Medulla oblongata (tissue), 1 donor: ENCODE measurements around the gene SLC6A11.
A peak's percentile ranks its signal among the peaks of the same experiment; 100 is the strongest.

Experiments used
- DNase-seq: peaks from one replicate; pipeline ENCODE4 v3.0.0-alpha.2; 2015; ENCODE audit errors: extremely low spot score

SLC6A11 gene

DNA sequence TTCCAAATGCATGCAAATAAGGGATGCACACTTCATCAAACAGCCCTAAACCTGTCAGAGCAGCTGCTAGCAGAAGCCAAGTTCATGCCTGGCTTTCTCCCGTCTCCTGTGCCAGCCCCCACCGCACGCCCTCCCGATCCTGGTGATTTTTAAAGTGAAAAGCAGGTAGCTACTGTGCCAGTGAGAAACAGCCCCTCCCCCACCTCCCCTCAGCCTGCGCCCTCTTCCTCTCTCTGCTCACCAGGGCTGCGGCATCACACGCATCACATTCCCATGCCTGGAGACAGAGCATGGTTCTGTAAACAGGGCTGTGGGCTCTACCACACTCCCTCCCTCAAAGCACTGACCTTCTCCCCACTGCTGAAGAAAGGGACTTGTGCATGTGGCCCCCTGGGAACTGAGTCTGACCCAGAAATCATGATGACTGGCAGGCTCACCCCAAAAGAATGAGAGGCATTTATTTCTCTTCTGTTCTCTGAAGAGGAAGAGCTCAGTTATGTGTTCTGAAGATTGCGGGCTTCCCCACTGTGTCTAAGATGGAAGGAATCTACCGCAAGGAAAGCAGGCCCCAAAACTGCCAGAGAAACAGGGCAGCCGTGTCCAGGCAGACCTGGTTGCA is 162.0 kb downstream of the SLC6A11 start:
- DNase-seq: no peak

DNA sequence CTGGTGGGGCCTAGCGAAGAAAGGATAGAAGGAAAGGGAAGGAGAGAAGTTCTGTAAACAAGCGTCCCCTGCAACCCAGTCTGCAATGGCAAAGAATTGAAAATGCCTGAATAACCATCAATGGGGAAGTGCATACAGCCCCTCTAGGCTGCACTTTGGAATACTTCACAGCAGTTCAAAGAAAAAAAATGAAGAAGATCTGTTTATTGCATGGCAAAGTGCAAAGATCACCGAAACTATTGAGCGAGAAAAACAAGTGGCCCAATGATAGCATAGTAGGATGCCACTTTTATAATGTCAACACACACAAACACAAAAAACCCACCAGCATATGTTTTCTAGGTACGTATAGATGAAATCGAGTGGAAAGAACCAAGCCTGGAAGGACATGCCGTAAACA is 162.9 kb downstream of the SLC6A11 start:
- no peak for DNase-seq

DNA sequence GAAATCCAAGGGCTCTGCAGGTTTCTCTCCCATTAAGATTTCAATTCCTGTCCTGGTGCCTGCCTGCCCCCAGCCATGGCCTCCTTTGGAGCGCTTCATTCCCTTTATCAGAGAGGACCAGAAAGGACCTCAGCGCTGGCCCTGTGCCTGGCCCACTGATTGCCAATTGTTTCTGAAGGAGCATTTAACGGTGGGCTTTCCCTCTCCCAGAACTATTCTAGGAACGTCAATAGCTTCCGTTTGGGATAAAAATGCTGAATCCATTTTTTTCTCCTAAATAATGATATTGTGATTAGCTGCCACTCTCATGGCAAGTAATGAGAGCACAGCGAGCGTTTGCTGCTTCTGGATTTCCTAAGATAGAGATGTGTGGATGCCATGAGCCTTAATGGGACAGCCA is 164.3 kb downstream of the SLC6A11 start:
- no peak for DNase-seq

DNA sequence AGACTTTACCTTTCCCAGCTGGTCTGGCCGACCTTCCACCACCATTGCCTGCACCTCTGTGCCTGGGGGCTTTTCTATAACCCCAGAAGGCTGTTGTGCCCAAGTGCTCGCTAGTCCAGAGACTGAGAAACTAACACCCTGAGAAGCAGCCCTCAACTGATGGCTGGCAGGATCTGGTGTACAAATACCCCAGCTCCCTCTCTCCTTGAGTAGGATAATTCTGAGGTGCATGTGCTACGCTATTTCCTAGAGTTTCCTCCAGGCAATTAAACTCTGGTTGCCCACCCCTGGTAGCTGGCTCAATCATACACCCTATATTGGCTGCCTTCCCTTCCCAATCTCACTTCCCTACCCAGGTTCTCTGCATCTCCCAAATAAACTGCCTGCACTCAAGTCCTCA is 165.0 kb downstream of the SLC6A11 start:
- no peak for DNase-seq

DNA sequence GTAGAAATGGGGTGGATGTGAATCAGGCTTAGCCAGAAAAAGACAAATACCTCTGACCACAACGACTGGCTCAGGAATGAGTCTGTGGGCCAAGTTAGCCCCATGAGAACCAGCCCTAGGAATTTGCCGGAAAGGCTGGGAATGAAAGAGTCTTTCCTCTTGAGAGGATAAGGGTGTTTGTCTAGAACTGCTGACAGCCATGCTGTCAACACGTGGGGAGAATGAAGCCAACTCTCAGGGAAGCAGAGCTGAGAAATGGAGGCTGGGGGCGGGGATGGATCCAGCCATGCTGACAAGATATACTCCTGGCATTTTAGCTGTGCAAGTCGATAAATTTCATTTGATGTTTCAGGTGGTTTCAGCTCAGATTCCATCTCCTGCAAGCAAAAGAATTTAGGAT is 165.9 kb downstream of the SLC6A11 start:
- no peak for DNase-seq

DNA sequence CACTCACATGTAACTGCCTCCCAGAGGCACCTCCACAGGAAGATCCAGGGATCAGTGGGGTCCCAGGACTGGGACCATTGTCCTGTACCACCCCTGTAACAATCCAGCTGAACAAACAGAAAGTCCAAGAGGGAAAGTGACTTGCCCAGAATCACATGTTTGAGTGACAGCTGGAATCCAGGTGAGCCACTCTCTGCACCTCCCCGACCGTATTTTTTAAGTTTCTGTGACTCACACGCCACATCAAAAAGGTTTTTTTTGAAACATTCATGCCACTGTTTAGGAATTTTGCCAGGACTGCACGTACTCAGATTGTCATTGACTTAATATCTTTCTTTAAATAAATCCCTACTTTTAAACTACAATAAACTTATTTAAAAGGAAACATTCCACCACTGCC is 166.8 kb downstream of the SLC6A11 start:
- DNase-seq: no peak

DNA sequence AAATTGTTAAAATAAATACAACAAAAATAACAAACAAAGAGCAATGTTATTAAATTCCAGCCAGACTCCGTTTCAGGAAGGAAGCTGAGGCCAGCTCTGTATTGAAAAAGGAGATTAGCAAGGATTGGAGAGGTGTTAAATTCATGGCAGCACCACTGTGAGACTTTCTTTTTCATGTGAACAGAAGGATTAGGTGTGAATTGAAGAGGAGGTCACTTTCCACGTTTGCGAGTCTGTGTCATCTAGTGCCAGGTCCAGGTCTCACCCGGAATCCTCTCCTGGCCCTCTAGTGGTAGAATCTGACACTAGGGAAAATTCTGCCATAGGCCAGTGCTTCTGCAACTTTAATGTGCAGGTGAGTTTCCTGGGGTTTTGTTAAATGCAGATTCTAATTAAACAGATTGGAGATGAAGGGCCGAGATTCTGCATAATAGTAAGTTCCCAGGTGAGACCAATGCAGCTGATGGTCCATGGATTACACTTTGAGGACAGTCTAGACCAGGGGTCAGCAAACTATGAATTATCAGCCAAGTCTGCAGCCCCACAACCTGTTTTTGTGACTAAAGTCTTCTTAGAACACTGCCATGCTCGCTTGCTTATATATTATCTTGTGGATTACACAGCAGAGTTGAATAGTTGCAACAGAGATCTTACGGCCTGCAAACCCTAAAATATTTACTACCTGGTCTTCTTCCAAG is 167.3 kb downstream of the SLC6A11 start:
- DNase-seq: peak; percentile 86

DNA sequence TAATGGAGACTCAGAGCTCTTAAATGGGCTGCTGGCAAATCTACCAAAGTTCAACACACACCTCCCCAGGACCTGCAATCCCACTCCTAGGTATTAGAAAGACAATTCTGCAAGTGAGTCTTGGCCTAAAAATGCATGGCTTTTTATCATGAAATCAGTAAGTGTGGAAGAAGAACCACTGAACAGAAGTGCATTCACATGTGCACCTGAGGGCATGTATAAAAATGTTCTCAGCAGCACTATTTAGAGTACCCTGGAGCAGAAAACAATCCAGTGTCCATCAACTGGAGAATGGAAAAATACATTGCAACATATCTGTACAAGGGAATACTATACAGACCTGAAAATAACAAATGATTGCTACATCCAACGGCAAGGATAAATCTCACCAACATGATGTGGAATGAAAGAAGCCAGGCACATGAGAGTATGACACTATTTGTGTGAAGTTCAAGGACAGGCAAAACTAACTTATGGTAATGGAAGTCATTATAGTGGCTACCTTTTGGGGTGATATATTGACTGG is 168.4 kb downstream of the SLC6A11 start:
- no peak for DNase-seq

DNA sequence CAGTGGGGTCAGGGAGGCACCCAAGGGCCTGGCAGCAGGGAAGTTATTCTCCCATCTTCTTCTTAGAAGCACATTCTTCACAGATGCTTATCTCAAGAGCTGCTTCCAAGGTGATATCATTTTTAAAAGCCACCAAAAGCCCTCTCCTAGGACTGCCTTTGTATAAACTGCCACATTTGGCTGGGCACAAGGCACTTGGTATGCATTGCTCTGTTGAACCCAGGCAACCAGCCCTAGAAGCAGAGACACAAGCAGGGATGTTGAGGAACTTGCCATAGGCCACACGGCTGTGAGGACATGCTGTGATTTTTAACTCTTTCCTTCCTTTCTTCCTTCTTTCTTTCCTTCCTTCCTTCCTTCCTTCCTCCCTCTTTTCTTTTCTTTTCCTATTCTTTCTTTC is 169.2 kb downstream of the SLC6A11 start:
- no peak for DNase-seq

DNA sequence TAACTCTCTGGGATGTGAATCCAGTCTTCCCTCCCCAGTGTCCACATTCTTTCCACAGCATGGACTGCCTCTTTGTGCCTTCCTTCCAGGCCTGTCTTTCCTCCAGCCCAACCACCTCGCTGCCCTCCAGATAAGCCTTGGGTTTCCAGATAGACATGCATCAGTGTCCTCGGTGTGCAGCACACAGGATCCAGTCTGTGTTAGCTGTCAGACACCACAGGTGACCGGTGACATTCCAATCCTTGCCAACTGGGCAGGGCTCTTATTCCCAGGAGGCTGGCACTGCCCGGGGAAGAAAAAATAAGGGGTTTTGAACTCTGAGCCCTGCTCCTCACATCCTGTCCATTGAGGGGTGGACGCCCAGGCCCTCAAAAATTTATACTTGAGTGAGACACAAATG is 170.6 kb downstream of the SLC6A11 start:
- no peak for DNase-seq

DNA sequence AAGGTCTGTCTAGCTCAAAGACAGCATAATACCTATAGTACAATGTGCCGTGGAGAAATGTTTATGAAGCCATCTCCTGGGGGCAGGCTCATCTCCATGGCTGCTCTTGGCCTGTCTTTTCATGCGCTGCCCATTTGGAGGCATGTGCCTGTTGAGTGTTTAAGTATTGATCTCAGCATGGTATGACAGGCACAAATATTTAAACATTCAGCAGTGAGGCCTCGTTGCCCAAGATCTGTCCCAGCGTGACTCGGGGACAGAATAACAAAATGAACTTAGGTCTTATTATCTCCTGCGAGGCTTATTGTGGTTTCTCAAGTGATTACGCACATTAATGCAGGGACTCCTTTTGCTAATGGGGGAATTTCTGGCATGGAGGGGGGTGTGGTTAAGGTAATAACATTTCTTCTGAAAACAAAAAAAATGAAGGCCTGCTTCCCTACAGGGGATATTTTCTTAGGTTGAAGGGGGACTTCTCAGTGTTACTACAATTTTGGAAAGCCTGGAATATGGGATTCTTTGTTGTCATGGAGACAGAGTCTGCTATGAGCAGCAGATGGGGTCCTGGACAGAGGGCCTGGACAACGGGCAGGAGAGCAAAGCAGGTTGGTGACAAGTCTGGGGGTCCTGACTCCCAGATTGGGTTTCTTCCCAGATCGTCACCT is 172.1 kb downstream of the SLC6A11 start:
- no peak for DNase-seq

DNA sequence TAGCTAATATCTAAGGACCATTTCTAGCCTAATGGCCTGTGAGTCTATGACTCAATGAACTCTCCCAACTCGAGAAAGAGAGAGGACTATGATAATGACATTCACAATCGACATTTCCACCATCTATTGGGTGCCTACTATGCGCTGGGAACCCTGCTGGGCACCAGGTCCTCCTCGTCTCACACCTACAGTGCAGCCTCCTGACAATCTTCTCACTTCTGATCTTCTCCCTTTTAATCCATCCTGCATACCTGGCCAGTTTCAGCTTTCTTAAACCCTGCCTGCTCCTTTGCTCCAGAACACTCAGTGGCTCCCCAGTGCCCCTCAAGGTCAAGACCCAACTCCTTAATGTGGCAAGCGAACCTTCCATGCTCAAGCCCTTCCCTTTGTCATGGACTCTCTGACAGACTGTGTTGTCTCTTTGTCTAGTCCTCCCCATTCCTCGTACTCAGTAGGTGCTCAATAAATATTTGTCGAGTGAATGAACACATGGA is 173.0 kb downstream of the SLC6A11 start:
- DNase-seq: no peak
